HG02623 (cell line): Measurements from ENCODE around the gene ARHGEF11.

Source experiments
- ATAC-seq: cut with Tn5 transposase; IDR thresholded peaks from one replicate; pipeline ENCODE4 v1.9.1; 2021; ENCODE audit warnings: moderate library complexity; ENCODE audit not compliant: unreplicated experiment

ARHGEF11 gene

GRCh38 chr1:156898971-156899664, 146.4 kb downstream of the ARHGEF11 start:
- no peak for ATAC-seq

DNA sequence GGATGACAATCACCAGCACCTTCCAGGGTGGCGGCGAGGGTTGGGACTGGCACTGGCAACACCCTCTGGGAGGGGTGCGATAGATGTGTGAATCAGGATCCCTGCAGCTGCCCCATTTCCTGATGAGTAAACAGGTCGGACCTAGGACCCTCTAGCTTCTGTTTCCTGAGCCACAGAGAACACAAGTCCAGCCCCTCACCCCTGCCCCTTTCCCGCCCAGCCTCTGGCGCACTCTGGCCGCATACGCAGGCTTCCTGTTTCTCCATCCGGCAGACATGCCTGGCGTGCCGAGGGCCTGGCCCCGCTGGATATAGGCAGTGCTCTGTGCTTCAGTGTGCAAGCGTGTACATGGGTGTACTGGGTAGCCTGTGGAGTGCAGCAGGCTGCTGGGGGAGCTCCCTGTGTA, 147.4 kb downstream of the ARHGEF11 start:
- ATAC-seq: no peak

DNA sequence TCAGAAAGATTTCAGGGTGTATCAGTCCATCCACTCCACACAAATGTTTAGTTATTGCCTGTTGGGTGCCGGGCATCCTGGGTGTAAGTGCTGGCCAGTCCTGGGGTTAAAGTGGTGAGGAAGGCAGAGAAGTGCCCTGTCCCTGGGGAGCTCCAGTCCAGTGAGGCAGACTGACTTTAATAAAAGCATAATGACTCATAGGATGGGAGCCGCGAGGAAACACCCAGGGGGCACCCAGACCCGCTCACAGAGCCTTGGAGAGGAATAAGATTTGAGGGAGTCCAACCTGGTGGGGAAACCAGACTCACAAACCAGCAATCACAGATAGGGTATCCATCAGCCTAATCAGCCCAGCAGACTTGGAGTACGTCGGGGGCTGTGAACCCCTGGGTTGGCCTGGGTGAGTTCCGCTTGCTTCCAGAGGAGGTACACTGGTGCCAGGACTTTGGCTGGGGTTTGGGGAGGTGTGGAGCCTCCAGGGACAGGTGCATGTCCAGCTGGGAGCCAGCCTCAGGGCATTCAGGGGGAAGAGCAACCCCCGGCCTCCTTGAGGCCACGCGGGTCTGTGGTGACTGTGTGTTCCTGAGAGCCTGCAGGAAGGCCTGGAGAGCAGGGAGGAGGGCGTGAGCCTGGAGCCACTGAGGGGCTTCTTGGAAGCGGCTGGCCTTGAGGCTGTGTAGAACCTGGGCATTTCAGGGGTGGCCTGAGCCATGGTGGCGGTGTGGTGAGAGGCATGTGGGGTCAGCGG, 148.3 kb downstream of the ARHGEF11 start:
- ATAC-seq: no peak

- no peak for ATAC-seq
Observed at GRCh38 chr1:156896490-156897033, 149.0 kb downstream of the ARHGEF11 start.

DNA sequence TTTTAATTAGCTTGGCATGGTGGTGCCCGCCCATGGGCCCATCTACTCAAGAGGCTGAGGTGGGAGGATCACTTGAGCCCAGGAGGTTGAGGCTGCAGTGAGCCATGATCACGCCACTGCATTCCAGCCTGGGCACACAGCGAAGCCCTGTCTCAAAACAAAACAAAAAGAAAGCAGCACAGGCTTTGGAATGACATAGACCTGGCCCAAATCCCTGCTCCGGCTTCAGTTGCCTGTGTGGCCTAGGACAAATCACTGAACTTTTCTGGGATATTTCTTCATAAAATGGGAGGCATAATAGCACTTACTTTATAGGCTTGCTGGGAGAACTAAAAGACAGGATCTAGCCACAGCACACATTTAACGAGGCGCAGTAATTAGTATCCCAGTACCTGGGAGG, 149.6 kb downstream of the ARHGEF11 start:
- ATAC-seq: no peak

- no peak for ATAC-seq
Observed at GRCh38 chr1:156895455-156895812, 150.1 kb downstream of the ARHGEF11 start.

- no peak for ATAC-seq
Observed at GRCh38 chr1:156894711-156895454, 150.7 kb downstream of the ARHGEF11 start.

DNA sequence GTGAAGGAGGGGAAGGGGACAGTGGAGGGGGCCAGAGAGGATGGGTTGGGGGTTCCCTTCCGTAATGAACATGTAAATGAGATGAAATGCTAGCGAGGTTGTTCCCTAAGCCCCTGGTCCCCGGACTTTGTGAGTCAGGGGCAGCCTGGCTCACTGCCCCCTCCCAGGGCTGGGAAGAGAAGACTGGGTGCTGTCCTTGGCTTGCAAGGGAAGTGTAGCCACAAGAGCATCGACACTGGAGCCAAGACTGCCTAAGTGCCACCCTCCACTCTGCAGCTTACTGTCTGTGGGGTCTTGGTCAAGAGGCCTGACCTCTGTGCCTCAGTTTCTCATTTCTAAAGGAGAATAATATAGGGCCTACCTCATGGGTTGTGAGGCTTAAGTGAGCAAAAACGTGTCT, 151.5 kb downstream of the ARHGEF11 start:
- ATAC-seq: no peak

DNA sequence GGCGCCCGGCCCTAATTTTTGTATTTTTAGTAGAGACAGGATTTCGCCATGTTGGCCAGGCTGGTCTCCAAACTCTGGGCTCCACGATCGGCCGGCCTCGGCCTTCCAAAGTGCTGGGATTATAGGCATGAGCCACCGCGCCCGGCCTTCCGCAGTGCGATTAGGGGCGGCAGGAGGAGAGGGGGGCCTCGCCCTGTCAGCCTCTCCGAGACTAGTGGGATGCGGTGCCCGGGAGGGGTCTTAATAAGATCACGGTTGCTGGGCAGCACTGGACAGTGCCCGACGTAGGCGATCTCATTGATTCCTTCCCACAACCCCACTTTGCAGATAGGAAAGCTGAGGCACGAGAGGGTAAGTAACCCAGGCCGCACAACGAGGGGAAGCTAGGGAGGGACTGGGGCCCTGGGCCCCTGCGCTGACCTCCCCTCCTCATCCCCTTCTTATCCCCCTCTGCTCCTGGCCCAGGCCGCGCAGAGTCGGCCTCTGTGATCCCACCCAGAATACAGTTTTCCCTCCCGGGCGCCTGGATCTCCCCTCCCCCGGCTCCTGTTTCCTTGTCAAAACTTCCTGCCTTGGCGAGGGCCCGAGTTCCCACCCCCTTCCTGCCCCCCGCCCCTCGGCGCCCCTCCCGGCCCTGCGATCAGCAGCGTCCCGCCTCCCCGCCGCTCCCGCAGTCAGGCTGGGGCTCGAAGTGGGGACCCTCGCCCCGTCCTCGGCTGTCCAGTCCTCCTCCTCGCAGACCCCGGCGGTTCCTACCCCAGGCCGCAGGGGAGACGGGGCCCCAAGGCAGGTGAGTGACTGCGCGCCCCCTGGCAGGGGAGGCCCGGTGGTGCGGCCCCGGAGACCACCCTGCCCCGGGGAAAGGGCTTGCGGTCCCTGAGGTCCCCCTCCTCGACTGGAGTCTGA, 152.2 kb downstream of the ARHGEF11 start, which contains the start of gene PEAR1:
Gene PEAR1 (plus strand): TSS at position 671 of the 906 bp plus-strand sequence. CDS start 10,209 bp downstream, outside the sequence.
- no peak for ATAC-seq

GRCh38 chr1:156892190-156893047, 153.1 kb downstream of the ARHGEF11 start:
- ATAC-seq: no peak

DNA sequence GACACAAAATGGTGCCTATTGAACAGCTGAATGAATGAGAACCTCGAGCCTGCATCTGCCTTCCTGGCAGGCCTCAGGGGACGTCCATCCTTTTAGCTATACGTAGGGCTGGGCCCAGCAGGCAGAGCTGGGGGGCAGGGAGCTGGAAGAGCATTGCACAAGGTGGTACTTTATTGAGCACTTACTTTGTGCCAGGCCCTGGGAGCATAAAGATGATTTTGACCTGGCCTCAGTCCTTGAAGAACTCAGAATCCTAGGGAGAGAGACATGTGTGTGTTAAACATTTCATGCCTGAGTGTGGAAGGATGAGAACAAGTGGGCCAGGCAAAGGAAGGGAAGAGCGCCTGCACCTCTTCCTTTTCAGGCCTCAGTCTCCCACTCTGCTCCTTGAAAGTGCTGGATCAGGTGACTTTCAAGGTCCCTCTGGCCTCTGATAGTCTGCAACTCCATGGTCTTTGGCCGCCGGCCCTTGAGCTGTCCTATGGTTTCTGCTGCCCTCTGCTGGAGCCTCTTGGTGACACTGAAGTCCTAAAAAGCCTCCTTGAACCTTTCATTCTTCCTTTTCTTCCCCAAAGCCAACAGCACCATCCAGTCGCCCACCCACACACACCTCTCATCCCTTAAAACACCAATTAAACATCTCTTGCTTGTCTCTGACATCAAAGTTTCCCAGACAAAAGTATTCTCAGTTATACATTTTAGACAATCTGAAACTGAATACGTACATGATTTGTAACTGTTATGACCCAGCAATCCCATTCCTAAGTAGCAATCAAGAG, 155.6 kb downstream of the ARHGEF11 start:
- ATAC-seq: no peak

DNA sequence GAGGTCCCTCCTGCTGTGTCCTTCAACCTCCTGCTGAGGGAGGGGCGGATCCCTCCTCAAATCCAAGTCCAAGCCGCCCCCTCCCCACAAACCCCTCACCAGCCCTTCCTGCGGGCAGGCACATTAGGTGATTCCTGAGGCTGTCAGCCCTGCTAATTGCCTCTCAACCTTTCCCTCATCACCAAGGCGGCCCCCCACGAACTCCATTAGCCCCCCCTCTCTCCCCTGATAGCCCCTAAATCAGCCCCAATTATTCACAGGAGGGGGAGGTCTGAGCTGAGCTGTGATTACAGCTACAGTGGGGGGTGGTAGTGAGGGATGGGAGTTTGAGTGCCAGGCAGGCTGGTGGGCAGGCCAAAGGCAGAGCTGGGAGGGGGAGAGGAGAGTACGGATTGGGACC, 157.8 kb downstream of the ARHGEF11 start:
- ATAC-seq: no peak

DNA sequence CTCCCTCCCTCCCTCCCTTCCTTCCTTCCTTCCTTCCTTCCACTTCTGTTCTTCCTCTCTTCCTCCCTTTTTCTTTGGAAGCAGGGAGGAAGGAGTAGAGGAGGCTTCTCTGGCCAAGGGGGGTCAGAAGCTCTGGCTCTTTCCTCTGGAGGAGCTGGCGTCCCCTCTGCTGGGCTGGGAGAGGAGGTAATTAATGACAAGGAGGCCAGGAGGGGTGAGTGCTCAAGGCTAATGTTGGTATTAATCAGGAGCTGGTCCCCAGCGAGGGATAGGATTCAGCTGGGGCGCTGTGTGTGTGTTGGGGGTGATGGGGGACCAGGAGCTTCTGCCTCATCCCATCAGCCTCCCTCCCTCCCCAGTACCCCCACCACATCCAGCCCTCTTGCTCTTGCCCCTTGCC, 158.2 kb downstream of the ARHGEF11 start:
- ATAC-seq: no peak

GRCh38 chr1:156886583-156887281, 158.8 kb downstream of the ARHGEF11 start:
- ATAC-seq: no peak

- no peak for ATAC-seq
Observed at GRCh38 chr1:156885880-156886355, 159.6 kb downstream of the ARHGEF11 start.

- ATAC-seq: no peak
Observed at GRCh38 chr1:156885314-156885713, 160.2 kb downstream of the ARHGEF11 start.
